OCI-LY7 (cell line): ENCODE results near the gene SLC25A2.

ENCODE experiments used
- CTCF ChIP-seq: fragments of 200-600 bp; sonication (generic); conservative IDR thresholded peaks from 2 replicates; pipeline ENCODE4 v1.5.1; 2014; ENCODE audit warnings: mild to moderate bottlenecking, antibody characterized with exemption, low read length, moderate library complexity, mixed read lengths
- EZH2phosphoT487 ChIP-seq: fragments of 200-600 bp; sonication (generic); IDR thresholded peaks from 2 replicates; pipeline ENCODE4 v1.6.1; 2018; ENCODE audit warnings: low read depth, borderline replicate concordance, mild to moderate bottlenecking, mixed run types, antibody characterized with exemption, low read length, moderate library complexity, mixed read lengths

- peak; percentile 88 for TF ChIP-seq CTCF
- no peak for TF ChIP-seq EZH2phosphoT487
Measured at GRCh38 chr5:141349917-141350619, 46.2 kb upstream of the SLC25A2 start, which contains the start of gene PCDHGB1.
